Hematopoietic multipotent progenitor cell (in vitro differentiated cells): ENCODE measurements around the gene DNAJC1. TPM values are rescaled to one million over a fixed set of nuclear protein-coding genes. Genes with fewer than 3 reads are reported as not detected.
A peak's percentile ranks its signal among the peaks of the same experiment; 100 is the strongest.
"Not testable (repeated sequence)": the region's sequence is repeated elsewhere in the genome, so short reads cannot be mapped to it uniquely, and the experiment has no call there.

Experiments used
- DNase-seq, 3 donors: peaks; one replicate each; pipeline ENCODE4 v3.0.0-alpha.2; 2011 to 2015; ENCODE audit warnings: low read depth in 2 of 3, low spot score in 2 of 3
- total RNA-seq: library from RNA; depleted of rRNA; stranded (reverse); fragments of >200 nt; gene quantifications from one replicate; pipeline ENCODE4 v1.2.3, GENCODE V29; 2012

Gene DNAJC1
- total RNA-seq, 1 donor: 133 TPM

DNA sequence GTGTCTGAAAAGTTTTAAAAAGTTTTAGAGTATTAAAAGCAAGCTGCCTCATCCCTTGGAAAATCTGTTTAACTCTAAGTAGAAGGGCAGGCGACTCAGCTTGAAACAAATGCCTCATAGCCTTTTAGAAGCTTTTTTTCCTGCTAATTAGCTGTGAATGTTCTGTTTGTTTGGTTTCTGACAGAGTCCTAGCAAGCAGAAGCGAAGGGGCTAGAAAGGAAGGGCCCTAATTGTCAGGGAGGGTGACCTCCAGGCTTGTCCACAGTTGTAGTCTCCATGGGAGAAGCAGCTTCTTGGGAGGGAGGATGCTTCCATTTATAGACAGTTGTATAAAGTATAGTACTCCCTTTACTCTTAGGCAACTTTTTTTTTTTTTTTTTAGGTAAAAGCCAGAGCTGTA, 90.9 kb downstream of the DNAJC1 start:
- DNase-seq: no peak

DNA sequence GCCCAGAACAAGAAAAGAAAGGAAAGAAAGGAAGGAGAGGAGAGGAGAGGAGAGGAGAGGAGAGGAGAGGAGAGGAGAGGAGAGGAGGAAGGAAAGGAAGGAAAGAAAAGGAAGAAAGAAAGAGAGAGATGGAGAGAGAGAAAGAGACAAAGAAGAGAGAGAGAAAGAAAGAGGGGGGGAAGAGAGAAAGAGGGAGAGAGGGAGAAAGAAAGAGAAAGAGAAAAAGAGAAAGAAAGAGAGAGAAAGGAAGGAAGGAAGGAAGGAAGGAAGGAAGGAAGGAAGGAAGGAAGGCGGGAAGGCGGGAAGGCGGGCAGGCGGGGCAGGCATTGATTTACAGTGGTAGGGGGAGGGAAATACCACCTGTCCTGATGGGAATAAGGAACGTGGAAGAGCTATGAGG, 92.7 kb downstream of the DNAJC1 start:
- no peak for DNase-seq

- no peak for DNase-seq
Observed at GRCh38 chr10:21907436-21907835, 96.1 kb downstream of the DNAJC1 start.

GRCh38 chr10:21904930-21905329, 98.6 kb downstream of the DNAJC1 start:
- no peak for DNase-seq

DNA sequence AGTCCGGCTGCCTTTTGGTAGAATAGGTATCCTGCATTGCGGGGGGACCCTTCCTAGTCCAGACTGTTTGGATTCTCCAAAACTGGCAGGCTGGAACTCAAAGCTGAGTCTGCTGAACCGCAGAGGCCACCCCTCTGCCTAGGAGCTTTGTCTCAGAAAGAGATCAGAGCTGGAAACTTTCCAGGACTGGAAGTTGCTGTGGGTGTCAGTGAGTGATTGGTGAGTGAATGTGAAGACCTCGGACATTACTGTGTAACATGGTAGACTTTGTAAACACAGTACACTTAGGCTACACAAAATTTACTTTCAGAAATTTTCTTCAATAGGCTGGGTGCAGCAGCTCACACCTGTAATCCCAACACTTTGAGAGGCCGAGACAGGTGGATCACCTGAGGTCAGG, 103.8 kb downstream of the DNAJC1 start:
- no peak for DNase-seq

- DNase-seq: no peak
Observed at GRCh38 chr10:21895932-21896331, 107.6 kb downstream of the DNAJC1 start.

- no peak for DNase-seq
Observed at GRCh38 chr10:21894648-21895342, 108.7 kb downstream of the DNAJC1 start.

GRCh38 chr10:21891439-21891838, 112.1 kb downstream of the DNAJC1 start:
- no peak for DNase-seq

DNA sequence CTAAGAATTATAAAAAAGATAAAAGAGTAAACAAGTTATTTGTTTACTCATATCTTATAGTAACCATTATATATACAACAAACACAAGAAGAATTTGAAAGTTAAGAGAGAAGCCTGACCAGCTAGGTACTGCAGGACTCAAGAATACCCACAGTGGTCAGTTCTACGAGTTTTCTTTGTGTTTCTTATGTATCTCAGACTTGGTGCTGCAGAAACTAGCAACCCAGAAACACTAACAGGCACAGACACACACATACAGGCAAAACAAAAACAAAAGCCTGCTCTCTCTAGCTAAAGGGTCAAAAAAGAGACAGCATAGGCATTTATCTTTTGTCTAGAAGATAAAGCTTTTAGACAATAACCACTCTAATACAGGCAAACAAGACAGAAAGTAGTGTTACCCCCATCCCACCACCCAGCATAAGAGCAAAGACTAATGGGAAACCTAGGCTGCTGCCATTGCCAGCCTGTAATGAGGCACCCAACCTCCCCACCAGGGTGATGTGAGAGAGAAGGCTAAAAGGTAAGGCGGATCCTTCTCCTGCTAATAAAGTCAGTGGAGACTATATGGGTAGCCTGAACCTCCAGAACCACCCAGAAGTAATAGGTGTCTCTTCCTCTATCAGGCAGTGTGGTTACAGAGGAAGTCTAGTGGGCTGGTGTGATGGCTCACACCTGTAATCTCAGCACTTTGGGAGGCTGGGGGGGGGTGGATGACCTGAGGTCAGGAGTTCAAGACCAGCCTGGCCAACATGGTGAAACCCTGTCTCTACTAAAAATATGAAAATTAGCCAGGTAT, 113.9 kb downstream of the DNAJC1 start:
- DNase-seq: no peak

DNA sequence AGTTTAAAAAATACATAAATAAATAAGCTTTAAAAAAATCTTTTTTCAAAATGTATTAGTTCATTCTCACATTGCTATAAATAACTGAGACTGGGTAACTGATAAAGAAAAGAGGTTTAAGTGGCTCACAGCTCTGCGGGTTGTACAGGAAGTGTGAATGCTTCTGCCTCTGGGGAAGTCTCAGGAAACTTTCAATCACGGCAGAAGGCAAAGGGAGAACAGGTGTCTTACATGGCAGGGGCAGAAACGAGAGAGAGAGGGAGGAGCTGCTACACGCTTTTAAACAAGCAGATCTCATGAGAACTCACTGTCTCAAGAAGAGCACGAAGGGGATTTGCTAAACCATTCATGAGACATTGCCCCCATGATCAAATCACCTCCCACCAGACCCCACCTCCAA, 114.6 kb downstream of the DNAJC1 start:
- peak in 2 of 3 donors; percentile 4 to 50 for DNase-seq

GRCh38 chr10:21885940-21886339, 117.6 kb downstream of the DNAJC1 start:
- DNase-seq: no peak

GRCh38 chr10:21873198-21873597, 130.3 kb downstream of the DNAJC1 start:
- no peak for DNase-seq

DNA sequence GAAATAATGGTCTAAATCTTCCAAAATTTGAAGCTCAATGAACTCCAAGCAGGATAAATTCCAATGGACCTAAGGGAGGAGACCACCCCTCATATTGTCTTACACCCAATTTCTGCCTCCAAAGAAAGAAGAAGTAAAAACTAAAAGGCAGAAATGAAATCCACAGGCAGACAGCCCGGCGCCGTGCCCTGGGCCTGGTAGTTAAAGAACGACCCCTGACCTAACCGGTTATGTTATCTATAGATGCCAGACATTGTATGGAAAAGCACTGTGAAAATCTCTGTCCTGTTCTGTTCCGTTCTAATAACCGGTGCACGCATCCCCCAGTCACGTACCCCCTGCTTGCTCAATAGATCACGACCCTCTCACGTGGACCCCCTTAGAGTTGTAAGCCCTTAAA, 130.8 kb downstream of the DNAJC1 start:
- DNase-seq: not testable (repeated sequence)

- no peak for DNase-seq
Observed at GRCh38 chr10:21870849-21871248, 132.7 kb downstream of the DNAJC1 start.

DNA sequence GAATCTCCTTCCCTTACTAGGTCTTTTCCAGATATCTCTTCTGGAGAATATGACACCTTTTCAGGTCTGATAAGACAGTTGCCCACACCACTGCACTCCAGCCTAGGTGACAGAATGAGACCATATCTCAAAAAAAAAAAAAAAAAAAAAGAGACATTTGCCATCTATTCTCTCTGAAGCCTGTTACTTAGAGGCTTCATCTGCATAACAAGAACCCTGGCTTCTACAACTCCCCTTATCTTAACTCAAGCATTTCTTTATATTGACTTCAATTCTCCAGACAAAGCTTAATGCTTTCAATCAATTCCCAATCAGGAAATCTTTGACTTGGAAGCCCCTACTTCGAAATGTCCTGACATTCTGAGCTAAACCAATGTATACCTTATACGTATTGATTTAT, 134.4 kb downstream of the DNAJC1 start:
- DNase-seq: not testable (repeated sequence)

DNA sequence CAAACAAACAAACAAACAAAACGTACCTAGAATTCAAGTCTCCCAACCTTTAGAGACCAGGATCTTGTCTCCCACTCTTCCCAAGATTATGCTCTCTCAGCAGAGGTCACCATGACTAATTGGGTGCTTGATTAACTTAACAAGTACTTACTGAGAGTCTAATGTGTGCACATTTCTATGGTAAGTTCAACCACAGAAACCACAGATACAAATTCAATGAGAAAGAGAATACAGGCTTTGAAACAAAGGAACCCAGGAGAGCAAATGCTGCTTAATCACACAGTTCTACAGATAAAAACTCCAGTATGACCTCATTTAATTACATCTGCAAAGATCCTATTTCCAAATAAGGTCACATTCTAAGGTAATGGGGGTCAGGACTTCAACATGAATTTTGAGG, 142.8 kb downstream of the DNAJC1 start:
- DNase-seq: no peak

GRCh38 chr10:21858455-21858854, 145.1 kb downstream of the DNAJC1 start:
- no peak for DNase-seq

- peak in 1 of 3 donors; percentile 43 for DNase-seq
Observed at GRCh38 chr10:21849607-21850006, 153.9 kb downstream of the DNAJC1 start.

DNA sequence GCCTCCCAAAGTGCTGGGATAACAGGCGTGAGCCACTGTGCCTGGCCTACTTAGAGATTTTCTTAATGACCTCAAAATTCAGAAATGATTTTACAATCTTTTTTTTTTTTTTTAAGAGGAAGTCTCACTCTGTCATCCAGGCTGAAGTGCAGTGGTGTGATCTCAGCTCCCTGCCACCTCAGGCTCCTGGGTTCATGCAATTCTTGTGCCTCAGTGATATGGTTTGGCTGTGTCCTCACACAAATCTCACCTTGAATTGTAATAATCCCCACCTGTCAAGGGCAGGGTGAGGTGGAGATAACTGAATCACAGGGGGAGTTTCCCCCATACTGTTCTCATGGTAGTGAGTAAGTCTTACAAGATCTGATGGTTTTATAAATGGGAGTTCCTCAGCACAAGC, 159.9 kb downstream of the DNAJC1 start:
- DNase-seq: no peak

DNA sequence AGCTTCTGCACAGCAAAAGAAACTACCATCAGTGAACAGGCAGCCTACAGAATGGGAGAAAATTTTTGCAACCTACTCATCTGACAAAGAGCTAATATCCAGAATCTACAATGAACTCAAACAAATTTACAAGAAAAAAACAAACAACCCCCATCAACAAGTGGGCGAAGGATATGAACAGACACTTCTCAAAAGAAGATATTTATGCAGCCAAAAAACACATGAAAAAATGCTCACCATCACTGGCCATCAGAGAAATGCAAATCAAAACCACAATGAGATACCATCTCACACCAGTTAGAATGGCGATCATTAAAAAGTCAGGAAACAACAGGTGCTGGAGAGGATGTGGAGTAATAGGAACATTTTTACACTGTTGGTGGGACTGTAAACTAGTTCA, 162.3 kb downstream of the DNAJC1 start:
- DNase-seq: not testable (repeated sequence)

DNA sequence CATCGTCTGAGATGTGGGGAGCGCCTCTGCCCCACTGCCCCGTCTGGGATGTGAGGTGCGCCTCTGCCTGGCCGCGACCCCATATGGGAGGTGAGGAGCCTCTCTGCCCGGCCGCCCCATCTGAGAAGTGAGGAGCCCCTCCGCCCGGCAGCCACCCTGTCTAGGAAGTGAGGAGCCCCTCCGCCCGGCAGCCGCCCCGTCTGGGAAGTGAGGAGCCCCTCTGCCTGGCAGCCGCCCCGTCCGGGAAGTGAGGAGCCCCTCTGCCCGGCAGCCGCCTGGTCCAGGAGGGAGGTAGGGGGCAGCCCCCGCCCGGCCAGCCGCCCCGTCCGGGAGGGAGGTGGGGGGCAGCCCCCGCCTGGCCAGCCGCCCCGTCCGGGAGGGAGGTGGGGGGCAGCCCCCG, 166.0 kb downstream of the DNAJC1 start:
- not testable (repeated sequence) for DNase-seq

DNA sequence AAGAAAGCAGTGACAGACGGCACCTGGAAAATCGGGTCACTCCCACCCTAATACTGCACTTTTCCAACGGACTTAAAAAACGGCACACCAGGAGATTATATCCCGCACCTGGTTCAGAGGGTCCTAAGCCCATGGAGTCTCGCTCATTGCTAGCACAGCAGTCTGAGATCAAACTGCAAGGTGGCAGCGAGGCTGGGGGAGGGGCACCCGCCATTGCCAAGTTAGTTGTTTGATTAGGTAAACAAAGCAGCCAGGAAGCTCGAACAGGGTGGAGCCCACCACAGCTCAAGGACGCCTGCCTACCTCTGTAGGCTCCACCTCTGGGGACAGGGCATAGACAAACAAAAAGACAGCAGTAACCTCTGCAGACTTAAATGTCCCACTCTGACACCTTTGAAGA, 169.0 kb downstream of the DNAJC1 start:
- DNase-seq: not testable (repeated sequence)
